Body of pancreas (tissue), 4 donors: ENCODE results near the gene NTMT1. TPM values are rescaled to one million over a fixed set of nuclear protein-coding genes. Genes with fewer than 3 reads are reported as not detected.
A peak's percentile ranks its signal among the peaks of the same experiment; 100 is the strongest.

Source experiments
- ATAC-seq: fragments of 150-250 bp; one replicate; pipeline ENCODE4 v1.9.1; 2016
- DNase-seq, 4 donors: peaks; one replicate each; pipeline ENCODE4 v3.0.0-alpha.2; 2019
- H3K27ac ChIP-seq, 4 donors: fragments of 200-600 bp; sonication (generic); 1 replicate in 3 of 4; 2 replicates in 1 of 4; pipeline versions ENCODE4 v1.5.1 to v1.6.1; 2016 to 2019; ENCODE audit warnings: mild to moderate bottlenecking in 1 of 4, mixed read lengths in 1 of 4, moderate library complexity in 1 of 4
- H3K27me3 ChIP-seq, 2 donors: fragments of 200-600 bp; sonication (generic); one replicate each; pipeline ENCODE4 v1.6.0; 2016; ENCODE audit warnings: mild to moderate bottlenecking in 1 of 2
- H3K36me3 ChIP-seq, 2 donors: fragments of 200-600 bp; sonication (generic); replicated peaks in 1 of 2; 2 replicates each; pipeline ENCODE4 v1.5.1; 2016; ENCODE audit warnings: low read depth in 2 of 2; ENCODE audit not compliant: insufficient read depth in 1 of 2
- H3K4me1 ChIP-seq: fragments of 200-600 bp; sonication (generic); one replicate; pipeline ENCODE4 v1.6.0; 2016
- H3K4me3 ChIP-seq, 2 donors: fragments of 200-600 bp; sonication (generic); 1 replicate in 1 of 2; 2 replicates in 1 of 2; pipeline ENCODE4 v1.5.1; 2016 to 2019
- H3K9me3 ChIP-seq, 3 donors: fragments of 200-600 bp; sonication (generic); 1 replicate in 2 of 3; 2 replicates in 1 of 3; pipeline ENCODE4 v1.5.1; 2016
- POLR2A ChIP-seq, 3 donors: fragments of 450-650 bp; IDR thresholded peaks; one replicate each; pipeline ENCODE4 v1.6.1; 2016; ENCODE audit warnings: antibody characterized with exemption in 3 of 3, mild to moderate bottlenecking in 2 of 3
- WGBS, 2 donors: methylation state at CpG; one replicate each; pipeline ENCODE4 v1.1.5; 2017; 5-methylcytosine and 5-hydroxymethylcytosine counted together
- intact Hi-C: fragments of 100-400 bp; cut with DNase I; formaldehyde crosslinking; loops from one replicate; pipeline ENCODE4 v1.15.1; 2023
- total RNA-seq, 2 donors: library from RNA; depleted of rRNA; stranded (reverse); fragments of >200 nt; gene quantifications; one replicate each; pipeline ENCODE4 v1.1.0, GENCODE V29; 2016
- TF ChIP-seq, protein P1 (sequence below), 7 experiments: fragments of 450-650 bp in 4 of 7; fragments of 200-600 bp in 3 of 7; sonication (generic) in 3 of 7; IDR thresholded peaks; one replicate each; pipeline ENCODE4 v1.5.1; 2016 to 2019; ENCODE audit warnings: antibody characterized with exemption in 7 of 7

The NTMT1 gene, protein sequence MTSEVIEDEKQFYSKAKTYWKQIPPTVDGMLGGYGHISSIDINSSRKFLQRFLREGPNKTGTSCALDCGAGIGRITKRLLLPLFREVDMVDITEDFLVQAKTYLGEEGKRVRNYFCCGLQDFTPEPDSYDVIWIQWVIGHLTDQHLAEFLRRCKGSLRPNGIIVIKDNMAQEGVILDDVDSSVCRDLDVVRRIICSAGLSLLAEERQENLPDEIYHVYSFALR
- total RNA-seq, result 10 to 100 TPM; 11.2 to 14.5 TPM

DNA sequence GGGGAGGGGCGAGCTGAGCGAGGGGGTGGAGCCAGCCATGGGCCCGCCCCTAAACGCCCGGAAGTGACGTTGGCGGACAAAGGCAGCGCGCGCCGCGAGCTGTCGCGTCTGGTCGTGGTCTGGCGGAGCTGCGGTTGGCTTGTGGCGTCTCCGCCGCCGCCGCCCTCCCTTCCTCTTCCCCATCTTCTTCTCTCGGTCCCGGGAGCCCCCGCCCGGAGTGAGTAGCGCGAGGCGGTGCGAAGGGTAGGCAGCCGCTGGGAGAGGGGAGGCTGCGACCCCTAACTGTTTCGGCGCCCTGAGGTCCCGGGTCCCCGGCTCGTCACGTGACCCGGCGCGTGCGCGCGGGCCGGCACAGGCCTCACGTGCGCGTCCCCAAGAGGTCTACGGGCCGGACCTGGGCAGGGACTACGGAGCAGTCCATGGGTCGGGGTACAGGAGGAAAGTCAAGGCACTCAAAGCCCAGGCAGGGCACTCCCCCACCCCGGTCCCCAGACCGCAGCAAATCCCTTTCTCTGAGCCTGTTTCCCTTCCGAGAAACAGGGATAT, at the start of gene NTMT1:
Gene NTMT1 (plus strand): TSS at position 85 of the 546 bp plus-strand sequence. CDS start 6,541 bp downstream, outside the sequence.
- peak; percentile 93 for ATAC-seq
- 0% methylated on average over 16 to 55 of the region's 55 CpGs for WGBS, 2 donors
- H3K9me3 ChIP-seq, result no peaks in the 10 kb centered on the region
- H3K27me3 ChIP-seq, result no peaks in the 10 kb centered on the region
- H3K4me3 ChIP-seq, result peak within 1 kb of the TSS; percentile 33 to 60
- TF ChIP-seq, protein P1, sequence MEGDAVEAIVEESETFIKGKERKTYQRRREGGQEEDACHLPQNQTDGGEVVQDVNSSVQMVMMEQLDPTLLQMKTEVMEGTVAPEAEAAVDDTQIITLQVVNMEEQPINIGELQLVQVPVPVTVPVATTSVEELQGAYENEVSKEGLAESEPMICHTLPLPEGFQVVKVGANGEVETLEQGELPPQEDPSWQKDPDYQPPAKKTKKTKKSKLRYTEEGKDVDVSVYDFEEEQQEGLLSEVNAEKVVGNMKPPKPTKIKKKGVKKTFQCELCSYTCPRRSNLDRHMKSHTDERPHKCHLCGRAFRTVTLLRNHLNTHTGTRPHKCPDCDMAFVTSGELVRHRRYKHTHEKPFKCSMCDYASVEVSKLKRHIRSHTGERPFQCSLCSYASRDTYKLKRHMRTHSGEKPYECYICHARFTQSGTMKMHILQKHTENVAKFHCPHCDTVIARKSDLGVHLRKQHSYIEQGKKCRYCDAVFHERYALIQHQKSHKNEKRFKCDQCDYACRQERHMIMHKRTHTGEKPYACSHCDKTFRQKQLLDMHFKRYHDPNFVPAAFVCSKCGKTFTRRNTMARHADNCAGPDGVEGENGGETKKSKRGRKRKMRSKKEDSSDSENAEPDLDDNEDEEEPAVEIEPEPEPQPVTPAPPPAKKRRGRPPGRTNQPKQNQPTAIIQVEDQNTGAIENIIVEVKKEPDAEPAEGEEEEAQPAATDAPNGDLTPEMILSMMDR (IDR thresholded peaks at IDR 0.05), result peak in 1 of 7 experiments; percentile 9
- peak; percentile 93 to 97 (median 95) for TF ChIP-seq POLR2A (IDR thresholded peaks at IDR 0.05)
- H3K36me3 ChIP-seq, result no peaks in the 10 kb centered on the region
- peak; percentile 86 to 90 (median 86) for DNase-seq
- H3K4me1 ChIP-seq, result peaks cover 57% of the 10 kb centered on the region
- peak within 1 kb of the TSS; percentile 80 to 97 (median 87) for H3K27ac ChIP-seq
- intact Hi-C loops, result no loop called here

DNA sequence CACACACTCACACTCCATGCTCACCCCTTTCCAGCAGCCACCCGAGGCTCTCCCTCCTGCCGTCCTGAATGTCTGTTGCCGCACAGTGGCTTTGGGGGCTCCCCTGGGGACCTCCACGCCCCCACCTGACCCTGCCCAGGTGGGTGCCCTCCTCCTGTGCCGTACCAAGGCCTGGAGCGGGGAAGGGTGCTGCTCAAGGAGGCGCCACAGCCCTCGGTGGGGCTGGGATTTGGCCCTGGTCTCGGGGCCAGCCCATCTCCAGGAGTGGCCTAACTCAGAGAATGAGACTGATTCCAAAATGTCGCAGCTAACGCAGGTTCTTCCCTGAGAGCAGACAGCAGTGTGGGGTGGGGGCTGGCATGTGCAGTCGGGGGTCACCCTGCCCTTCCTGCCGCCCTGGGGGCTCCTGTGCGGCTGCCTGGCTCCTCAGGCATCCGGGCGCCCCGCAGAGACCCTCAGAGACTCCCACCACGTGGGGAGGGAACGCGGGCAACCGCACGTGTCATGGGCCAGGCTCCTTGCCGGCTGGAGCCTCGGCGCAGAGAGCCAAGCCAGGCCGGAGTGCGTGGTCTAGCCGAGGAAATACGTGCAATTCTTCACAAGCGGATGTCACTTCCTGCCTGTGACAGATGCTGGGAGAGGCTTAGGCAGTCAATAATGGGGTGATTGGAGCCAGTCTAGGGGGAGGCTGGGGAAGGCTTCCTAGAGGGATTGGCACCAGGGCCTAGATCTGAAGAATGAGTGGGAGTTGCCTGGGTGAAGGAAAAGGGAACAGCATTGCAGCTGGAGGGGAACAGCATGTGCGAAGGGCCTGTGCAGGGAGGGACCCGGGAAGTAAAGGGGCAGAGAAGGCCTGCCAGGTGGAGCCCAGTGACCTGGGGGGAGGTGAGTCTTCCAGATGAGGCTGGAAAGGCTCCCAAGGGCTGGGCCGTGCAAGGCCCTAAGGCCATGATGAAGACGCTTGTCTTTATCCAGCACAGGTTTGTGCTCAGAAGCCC, 49.1 kb upstream of the NTMT1 start:
- H3K4me1 ChIP-seq, result no peaks in the 10 kb centered on the region
- ATAC-seq, result no peak
- TF ChIP-seq, protein P1 (IDR thresholded peaks at IDR 0.05), result no peak
- no peak for TF ChIP-seq POLR2A (IDR thresholded peaks at IDR 0.05)
- H3K4me3 ChIP-seq, result no peak overlapping the region
- no peak overlapping the region for H3K27ac ChIP-seq
- H3K9me3 ChIP-seq, result no peaks in the 10 kb centered on the region
- intact Hi-C loops, result no loop called here
- H3K27me3 ChIP-seq, result no peaks in the 10 kb centered on the region
- no peaks in the 10 kb centered on the region for H3K36me3 ChIP-seq
- WGBS, 2 donors, result 73 to 75% methylated on average over 14 to 34 of the region's 34 CpGs
- DNase-seq, result peak in 1 of 4 donors; percentile 18

DNA sequence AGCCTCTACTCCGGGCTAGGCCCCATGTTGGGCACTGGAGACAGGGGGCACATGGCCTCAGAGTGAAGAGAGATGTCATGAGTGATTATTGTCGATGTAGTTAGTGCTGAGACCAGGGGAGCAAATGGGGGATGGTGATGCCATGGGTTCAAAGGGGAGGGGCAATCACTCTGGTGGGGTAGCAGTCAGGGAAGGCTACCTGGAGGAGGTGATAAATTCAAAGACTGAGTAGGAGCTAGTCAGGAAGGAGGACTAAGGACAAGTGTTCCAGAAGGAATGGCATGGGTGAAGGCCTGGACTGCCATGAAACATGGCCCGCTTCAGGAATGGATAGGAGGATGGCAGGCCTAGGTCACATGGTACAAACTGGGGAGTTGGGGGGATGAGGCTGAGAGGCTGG, 46.7 kb upstream of the NTMT1 start:
- 81 to 88% methylated on average over 3 of the region's 3 CpGs for WGBS, 2 donors
- Histone ChIP-seq H3K27ac (no peak overlapping the region), H3K27me3 (no peaks in the 10 kb centered on the region), H3K4me3 (no peak overlapping the region), H3K9me3 (no peaks in the 10 kb centered on the region), H3K4me1 (no peaks in the 10 kb centered on the region), H3K36me3 (no peaks in the 10 kb centered on the region)
- DNase-seq, result no peak
- ATAC-seq, result no peak
- intact Hi-C loops, result no loop called here
- no peak for TF ChIP-seq POLR2A (IDR thresholded peaks at IDR 0.05)
- TF ChIP-seq, protein P1 (IDR thresholded peaks at IDR 0.05), result no peak

DNA sequence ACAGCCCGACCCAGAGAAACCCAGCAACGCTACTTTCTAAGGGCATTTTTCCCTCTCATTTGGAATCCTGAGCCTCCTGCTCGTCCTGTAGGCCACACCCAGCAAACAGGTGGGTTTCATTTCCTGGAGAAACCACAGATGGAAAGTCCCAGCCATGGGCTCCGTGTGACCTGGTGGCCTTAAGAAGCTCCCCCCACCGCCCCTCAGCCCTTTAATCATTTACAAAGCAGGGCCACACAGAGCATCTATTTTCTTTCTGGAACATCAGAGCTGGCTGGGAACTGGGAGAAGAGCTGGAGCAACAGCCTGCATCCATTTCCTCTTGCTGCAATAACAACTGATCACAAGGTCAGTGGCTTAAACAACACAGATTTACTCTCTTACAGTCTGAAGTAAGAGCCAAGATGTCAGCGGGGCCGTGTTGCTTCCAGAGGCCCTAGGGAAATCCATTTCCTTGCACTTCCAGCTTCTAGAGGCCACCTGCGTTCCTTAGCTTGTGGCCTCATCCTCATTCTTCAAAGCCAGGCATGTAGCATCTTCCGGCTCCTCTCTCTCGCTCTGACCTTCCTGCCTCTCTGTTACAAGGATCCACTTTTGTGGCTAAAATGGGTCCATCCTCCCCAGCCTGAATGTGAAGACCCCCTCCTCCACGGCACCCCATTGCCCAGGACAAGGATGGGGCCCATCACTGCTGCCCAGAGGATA, 45.6 kb upstream of the NTMT1 start:
- Histone ChIP-seq H3K4me3 (no peak overlapping the region), H3K36me3 (no peaks in the 10 kb centered on the region), H3K27me3 (no peaks in the 10 kb centered on the region), H3K9me3 (no peaks in the 10 kb centered on the region), H3K4me1 (no peaks in the 10 kb centered on the region), H3K27ac (peak overlapping the region in 2 of 4 donors; percentile 29 to 41)
- intact Hi-C loops, result no loop called here
- WGBS, 2 donors, result 78 to 87% methylated on average over 9 to 11 of the region's 11 CpGs
- peak in 1 of 3 donors; percentile 4 for TF ChIP-seq POLR2A (IDR thresholded peaks at IDR 0.05)
- TF ChIP-seq, protein P1 (IDR thresholded peaks at IDR 0.05), result no peak
- ATAC-seq (peak; percentile 49), DNase-seq (peak in 1 of 4 donors; percentile 54)
